GM18519 (cell line): ENCODE results near the gene FNTB.
"Not testable (repeated sequence)": the region's sequence is repeated elsewhere in the genome, so short reads cannot be mapped to it uniquely, and the experiment has no call there.

Experiments
- ATAC-seq: cut with Tn5 transposase; IDR thresholded peaks from one replicate; pipeline ENCODE4 v1.9.1; 2021; ENCODE audit warnings: mild to moderate bottlenecking, moderate library complexity; ENCODE audit not compliant: unreplicated experiment, low FRiP score

FNTB gene

GRCh38 chr14:65010211-65010931 is 23.7 kb downstream of the FNTB start:
- no peak for ATAC-seq

- no peak for ATAC-seq
Measured at GRCh38 chr14:65011538-65011937, 24.8 kb downstream of the FNTB start.

- ATAC-seq, result no peak
Measured at GRCh38 chr14:65012353-65012752, 25.7 kb downstream of the FNTB start.

GRCh38 chr14:65015391-65015790 is 28.7 kb downstream of the FNTB start:
- no peak for ATAC-seq

GRCh38 chr14:65016471-65016870 is 29.8 kb downstream of the FNTB start:
- ATAC-seq, result no peak

GRCh38 chr14:65019944-65020566 is 33.4 kb downstream of the FNTB start:
- ATAC-seq, result peak; percentile 51

GRCh38 chr14:65024957-65025356 is 38.3 kb downstream of the FNTB start:
- ATAC-seq, result no peak

GRCh38 chr14:65025818-65026217 is 39.1 kb downstream of the FNTB start:
- ATAC-seq, result no peak

GRCh38 chr14:65026526-65026925 is 39.8 kb downstream of the FNTB start:
- ATAC-seq, result no peak

GRCh38 chr14:65027127-65027799 is 40.6 kb downstream of the FNTB start:
- no peak for ATAC-seq

- no peak for ATAC-seq
Measured at GRCh38 chr14:65028937-65029336, 42.2 kb downstream of the FNTB start.

- not testable (repeated sequence) for ATAC-seq
Measured at GRCh38 chr14:65031321-65031720, 44.6 kb downstream of the FNTB start.

GRCh38 chr14:65032319-65032718 is 45.6 kb downstream of the FNTB start:
- no peak for ATAC-seq

GRCh38 chr14:65033181-65033580 is 46.5 kb downstream of the FNTB start:
- ATAC-seq, result no peak

GRCh38 chr14:65034021-65034420 is 47.3 kb downstream of the FNTB start:
- ATAC-seq, result no peak

- ATAC-seq, result no peak
Measured at GRCh38 chr14:65035049-65035448, 48.4 kb downstream of the FNTB start.

- ATAC-seq, result no peak
Measured at GRCh38 chr14:65038966-65039365, 52.3 kb downstream of the FNTB start.

GRCh38 chr14:65040666-65041433 is 54.2 kb downstream of the FNTB start:
- ATAC-seq, result no peak

- ATAC-seq, result no peak
Measured at GRCh38 chr14:65041434-65041915, 54.8 kb downstream of the FNTB start.

- no peak for ATAC-seq
Measured at GRCh38 chr14:65042296-65042695, 55.6 kb downstream of the FNTB start.
